Progenitor cell of endocrine pancreas (in vitro differentiated cells): ENCODE results near the gene RERE. TPM values are rescaled to one million over a fixed set of nuclear protein-coding genes. Genes with fewer than 3 reads are reported as not detected.

Experiments
- DNase-seq: peaks from one replicate; pipeline ENCODE4 v3.0.0; 2021; ENCODE audit warnings: low spot score; ENCODE audit not compliant: unreplicated experiment
- H3K27ac Mint-ChIP-seq: 2 replicates; pipeline ENCODE4 v1.8.0; 2021; ENCODE audit warnings: mild to moderate bottlenecking, moderate library complexity, mixed read lengths
- H3K27me3 Mint-ChIP-seq: 2 replicates; pipeline ENCODE4 v1.8.0; 2021; ENCODE audit warnings: mixed read lengths
- H3K36me3 Mint-ChIP-seq: 2 replicates; pipeline ENCODE4 v1.8.0; 2022; ENCODE audit warnings: mixed read lengths; ENCODE audit not compliant: insufficient read depth
- H3K4me1 Mint-ChIP-seq: 2 replicates; pipeline ENCODE4 v1.8.0; 2021; ENCODE audit warnings: low read depth, mixed read lengths
- H3K4me3 Mint-ChIP-seq: 2 replicates; pipeline ENCODE4 v1.8.0; 2021; ENCODE audit warnings: low read depth, mild to moderate bottlenecking, moderate library complexity, mixed read lengths
- H3K9me3 Mint-ChIP-seq: 2 replicates; pipeline ENCODE4 v1.8.0; 2021; ENCODE audit warnings: low read depth, mixed read lengths
- CTCF ChIP-seq: fragments of 200-600 bp; sonication (generic); IDR thresholded peaks from one replicate; pipeline ENCODE4 v1.5.0; 2021; ENCODE audit warnings: antibody characterized with exemption, mild to moderate bottlenecking; ENCODE audit not compliant: unreplicated experiment
- total RNA-seq: library from RNA; stranded (reverse); gene quantifications from 2 replicates; pipeline ENCODE4 v1.2.1, GENCODE V29; 2021

RERE gene
- total RNA-seq, 1 donor from 2014 or later, result 329 TPM

GRCh38 chr1:8554956-8555534 lies 262.4 kb downstream of the RERE start:
- Mint-ChIP-seq H3K36me3 (peaks cover 26% of the 10 kb centered on the region), H3K4me3 (no peak overlapping the region), H3K27ac (peak overlapping the region; percentile 83), H3K4me1 (peaks cover 35% of the 10 kb centered on the region), H3K9me3 (no peaks in the 10 kb centered on the region), H3K27me3 (no peaks in the 10 kb centered on the region)
- DNase-seq, result no peak
- no peak for TF ChIP-seq CTCF

- H3K4me1 Mint-ChIP-seq, result peaks cover 48% of the 10 kb centered on the region
- peak overlapping the region; percentile 68 for H3K27ac Mint-ChIP-seq
- H3K9me3 Mint-ChIP-seq, result no peaks in the 10 kb centered on the region
- TF ChIP-seq CTCF, result no peak
- peaks cover 32% of the 10 kb centered on the region for H3K36me3 Mint-ChIP-seq
- no peaks in the 10 kb centered on the region for H3K27me3 Mint-ChIP-seq
- no peak overlapping the region for H3K4me3 Mint-ChIP-seq
- no peak for DNase-seq
Observed at GRCh38 chr1:8552820-8553397, 264.5 kb downstream of the RERE start.

GRCh38 chr1:8551613-8552489 lies 265.6 kb downstream of the RERE start:
- peak overlapping the region; percentile 18 for H3K4me3 Mint-ChIP-seq
- no peak for TF ChIP-seq CTCF
- H3K4me1 Mint-ChIP-seq, result peaks cover 52% of the 10 kb centered on the region
- H3K9me3 Mint-ChIP-seq, result no peaks in the 10 kb centered on the region
- H3K36me3 Mint-ChIP-seq, result peaks cover 31% of the 10 kb centered on the region
- no peak for DNase-seq
- no peaks in the 10 kb centered on the region for H3K27me3 Mint-ChIP-seq
- H3K27ac Mint-ChIP-seq, result peak overlapping the region; percentile 68

- DNase-seq, result no peak
- Mint-ChIP-seq H3K27ac (peak overlapping the region; percentile 68), H3K4me1 (peaks cover 52% of the 10 kb centered on the region), H3K36me3 (peaks cover 29% of the 10 kb centered on the region), H3K27me3 (no peaks in the 10 kb centered on the region), H3K4me3 (no peak overlapping the region), H3K9me3 (no peaks in the 10 kb centered on the region)
- no peak for TF ChIP-seq CTCF
Observed at GRCh38 chr1:8551057-8551456, 266.4 kb downstream of the RERE start.

- no peaks in the 10 kb centered on the region for H3K27me3 Mint-ChIP-seq
- no peak overlapping the region for H3K4me3 Mint-ChIP-seq
- peaks cover 29% of the 10 kb centered on the region for H3K36me3 Mint-ChIP-seq
- H3K27ac Mint-ChIP-seq, result peak overlapping the region; percentile 42
- no peak for TF ChIP-seq CTCF
- no peak for DNase-seq
- H3K4me1 Mint-ChIP-seq, result peaks cover 43% of the 10 kb centered on the region
- H3K9me3 Mint-ChIP-seq, result peaks cover 2% of the 10 kb centered on the region
Observed at GRCh38 chr1:8547791-8548190, 269.6 kb downstream of the RERE start.
